ENCODE results near the gene CFAP299.

GRCh38 chr4:80446664-80447063 lies 111.1 kb downstream of the CFAP299 start:
- no peak for TF ChIP-seq POLR2A (IDR thresholded peaks at IDR 0.05)
- no peak for TF ChIP-seq CTCF (IDR thresholded peaks at IDR 0.05)

All from right lobe of liver (tissue), 4 donors.